ENCODE measurements around the gene UBE2Q2.

UBE2Q2 gene

DNA sequence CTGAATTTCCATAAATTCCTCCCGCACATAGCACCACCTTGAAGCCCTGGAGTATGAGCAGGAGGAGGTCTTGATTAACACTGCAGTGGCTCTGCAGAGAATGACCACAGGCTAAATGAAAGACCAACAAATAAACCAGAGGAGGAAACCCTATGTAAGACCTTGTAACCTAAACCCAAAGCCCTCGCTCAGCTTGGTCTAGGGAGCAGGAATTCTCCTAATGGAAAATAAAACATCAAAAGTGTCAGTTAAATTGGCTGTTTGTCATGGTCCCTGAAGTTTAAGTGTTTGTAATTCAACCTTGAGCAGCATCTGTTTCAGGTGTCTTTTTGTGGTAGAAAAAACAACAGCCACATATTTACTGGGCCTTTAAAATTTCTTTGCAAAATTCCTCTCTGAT is 9.2 kb upstream of the UBE2Q2 start:
- Histone ChIP-seq H3K27me3 (ENCODE audit: insufficient read depth, low read length) (no peaks in the 10 kb centered on the region), H3K36me3 (ENCODE audit: insufficient read depth, low read length) (no peaks in the 10 kb centered on the region), H4K20me1 (ENCODE audit: insufficient read depth, low read length) (no peaks in the 10 kb centered on the region), H3K79me2 (ENCODE audit: insufficient read depth, low read length) (no peaks in the 10 kb centered on the region), H3K9me3 (ENCODE audit: low read length) (no peaks in the 10 kb centered on the region), H3K9ac (ENCODE audit: low read length) (no peak overlapping the region), H3K4me2 (ENCODE audit: low read length) (no peak overlapping the region), H3K4me3 (ENCODE audit: low read depth, low read length, poor library complexity, severe bottlenecking) (no peak overlapping the region), H3F3A (ENCODE audit: insufficient read depth, low read length) (no peaks in the 10 kb centered on the region), H3K27ac (ENCODE audit: low read depth, low read length, poor library complexity, severe bottlenecking) (no peak overlapping the region), H2AFZ (ENCODE audit: low read length) (no peak overlapping the region), H3K9me2 (ENCODE audit: low read depth, low read length) (no peaks in the 10 kb centered on the region), H3K4me1 (ENCODE audit: insufficient read depth, low read length, severe bottlenecking) (no peaks in the 10 kb centered on the region)
- TF ChIP-seq CTCF (IDR thresholded peaks at IDR 0.05; ENCODE audit: low read length) (no peak), EZH2 (IDR thresholded peaks at IDR 0.05; ENCODE audit: borderline replicate concordance, low read length) (no peak)

DNA sequence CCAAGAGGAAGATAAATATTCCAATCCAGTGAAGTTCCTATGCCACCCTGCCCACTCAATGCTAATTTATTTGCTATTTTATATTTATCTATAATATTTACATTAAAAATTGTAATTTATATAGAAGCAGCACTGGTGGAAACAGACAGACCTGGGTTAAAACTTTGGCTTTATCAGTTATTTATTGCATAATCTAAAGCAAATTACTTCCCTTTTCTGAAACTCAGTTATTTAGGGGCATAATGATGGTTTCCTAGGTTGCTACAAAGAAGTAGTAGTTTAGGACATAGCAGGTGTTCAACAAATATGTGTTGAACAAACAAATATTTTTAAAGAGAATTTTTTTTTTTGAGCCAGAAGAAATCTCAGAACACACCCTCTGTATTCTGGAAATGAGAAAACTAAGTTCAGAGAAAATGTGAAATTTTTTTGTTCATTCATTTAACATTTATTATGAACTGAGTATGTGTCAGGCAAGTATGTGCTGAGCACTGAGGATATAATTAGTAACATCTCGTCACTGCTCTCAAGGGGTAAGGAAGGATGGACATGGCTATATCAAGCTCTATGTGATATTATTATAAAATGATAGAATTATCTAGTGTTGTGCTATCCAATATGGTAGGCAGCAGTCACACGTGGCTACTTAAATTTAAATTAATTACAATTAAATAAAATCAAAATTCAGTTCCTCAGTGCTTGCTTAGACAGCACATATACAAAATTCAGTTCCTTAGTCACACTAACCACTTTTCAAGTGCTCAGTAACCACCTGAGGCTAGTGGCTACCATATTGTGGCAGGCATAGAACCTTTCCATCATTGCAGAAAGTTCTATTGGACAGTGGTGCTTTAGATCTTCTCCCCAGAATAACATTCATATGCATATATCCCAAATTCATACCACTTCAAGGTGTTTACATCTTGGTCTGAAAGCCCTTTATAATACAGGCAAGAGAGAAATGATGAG is 7.0 kb upstream of the UBE2Q2 start:
- Histone ChIP-seq H4K20me1 (ENCODE audit: insufficient read depth, low read length) (no peaks in the 10 kb centered on the region), H3K27ac (ENCODE audit: low read depth, low read length, poor library complexity, severe bottlenecking) (no peak overlapping the region), H3K36me3 (ENCODE audit: insufficient read depth, low read length) (no peaks in the 10 kb centered on the region), H3K27me3 (ENCODE audit: insufficient read depth, low read length) (no peaks in the 10 kb centered on the region), H3K4me1 (ENCODE audit: insufficient read depth, low read length, severe bottlenecking) (no peaks in the 10 kb centered on the region), H3K9ac (ENCODE audit: low read length) (no peak overlapping the region), H3K4me2 (ENCODE audit: low read length) (no peak overlapping the region), H3K79me2 (ENCODE audit: insufficient read depth, low read length) (no peaks in the 10 kb centered on the region), H3F3A (ENCODE audit: insufficient read depth, low read length) (no peaks in the 10 kb centered on the region), H3K9me3 (ENCODE audit: low read length) (no peaks in the 10 kb centered on the region), H3K4me3 (ENCODE audit: low read depth, low read length, poor library complexity, severe bottlenecking) (no peak overlapping the region), H2AFZ (ENCODE audit: low read length) (no peak overlapping the region), H3K9me2 (ENCODE audit: low read depth, low read length) (no peaks in the 10 kb centered on the region)
- TF ChIP-seq EZH2 (IDR thresholded peaks at IDR 0.05; ENCODE audit: borderline replicate concordance, low read length) (no peak), CTCF (IDR thresholded peaks at IDR 0.05; ENCODE audit: low read length) (no peak)

- H3K4me2 ChIP-seq (ENCODE audit: low read length) = no peak overlapping the region
- H3K9ac ChIP-seq (ENCODE audit: low read length) = no peak overlapping the region
- no peak overlapping the region for H2AFZ ChIP-seq (ENCODE audit: low read length)
- no peak overlapping the region for H3K4me3 ChIP-seq (ENCODE audit: low read depth, low read length, poor library complexity, severe bottlenecking)
- H3K79me2 ChIP-seq (ENCODE audit: insufficient read depth, low read length) = no peaks in the 10 kb centered on the region
- H3K9me2 ChIP-seq (ENCODE audit: low read depth, low read length) = no peaks in the 10 kb centered on the region
- no peak overlapping the region for H3K27ac ChIP-seq (ENCODE audit: low read depth, low read length, poor library complexity, severe bottlenecking)
- H3F3A ChIP-seq (ENCODE audit: insufficient read depth, low read length) = no peaks in the 10 kb centered on the region
- H3K9me3 ChIP-seq (ENCODE audit: low read length) = no peaks in the 10 kb centered on the region
- no peaks in the 10 kb centered on the region for H4K20me1 ChIP-seq (ENCODE audit: insufficient read depth, low read length)
- no peaks in the 10 kb centered on the region for H3K4me1 ChIP-seq (ENCODE audit: insufficient read depth, low read length, severe bottlenecking)
- TF ChIP-seq EZH2 (IDR thresholded peaks at IDR 0.05; ENCODE audit: borderline replicate concordance, low read length) = no peak
- no peak for TF ChIP-seq CTCF (IDR thresholded peaks at IDR 0.05; ENCODE audit: low read length)
- no peaks in the 10 kb centered on the region for H3K27me3 ChIP-seq (ENCODE audit: insufficient read depth, low read length)
- H3K36me3 ChIP-seq (ENCODE audit: insufficient read depth, low read length) = no peaks in the 10 kb centered on the region
Measured at GRCh38 chr15:75836959-75837334, 6.3 kb upstream of the UBE2Q2 start.
